Trophoblast cell (in vitro differentiated cells and primary cell): Measurements from ENCODE around the gene MUCL3.

ENCODE experiments used
- DNase-seq, 2 donors: peaks; one replicate each; pipeline ENCODE4 v3.0.0-alpha.2; 2016
- H2AFZ ChIP-seq: 2 replicates; pipeline ENCODE4 v1.6.1; 2013; ENCODE audit warnings: low read length, moderate library complexity, mild to moderate bottlenecking; ENCODE audit not compliant: insufficient read depth, poor library complexity
- H2AK5ac ChIP-seq: 2 replicates; pipeline ENCODE4 v1.6.1; 2013; ENCODE audit warnings: mild to moderate bottlenecking, low read length
- H2BK120ac ChIP-seq: 2 replicates; pipeline ENCODE4 v1.6.1; 2013; ENCODE audit warnings: low read length, mild to moderate bottlenecking, moderate library complexity; ENCODE audit not compliant: insufficient read depth, poor library complexity
- H2BK12ac ChIP-seq: 2 replicates; pipeline ENCODE4 v1.6.1; 2013; ENCODE audit warnings: mild to moderate bottlenecking, low read length, moderate library complexity
- H2BK5ac ChIP-seq: 2 replicates; pipeline ENCODE4 v1.6.1; 2013; ENCODE audit warnings: low read length, low read depth, moderate library complexity, mild to moderate bottlenecking; ENCODE audit not compliant: poor library complexity
- H3K14ac ChIP-seq: 2 replicates; pipeline ENCODE4 v1.6.1; 2013; ENCODE audit warnings: mild to moderate bottlenecking, low read length
- H3K18ac ChIP-seq: 2 replicates; pipeline ENCODE4 v1.6.1; 2013; ENCODE audit warnings: mild to moderate bottlenecking, low read length
- H3K23ac ChIP-seq: 2 replicates; pipeline ENCODE4 v1.6.1; 2013; ENCODE audit warnings: low read length
- H3K27ac ChIP-seq: 2 replicates; pipeline ENCODE4 v1.5.1; 2013; ENCODE audit warnings: low read depth, mild to moderate bottlenecking, inconsistent platforms, low read length, moderate library complexity
- H3K27me3 ChIP-seq: 2 replicates; pipeline ENCODE4 v1.6.1; 2013; ENCODE audit warnings: inconsistent platforms, mild to moderate bottlenecking, low read length, moderate library complexity; ENCODE audit not compliant: insufficient read depth
- H3K36me3 ChIP-seq, 2 experiments: 1 replicate in 1 of 2; 2 replicates in 1 of 2; pipeline ENCODE4 v1.6.1; 2013; ENCODE audit warnings: low read length in 2 of 2, mild to moderate bottlenecking in 2 of 2, moderate library complexity in 1 of 2; ENCODE audit not compliant: insufficient read depth in 2 of 2, control insufficient read depth in 1 of 2
- H3K4ac ChIP-seq: 2 replicates; pipeline ENCODE4 v1.6.1; 2013; ENCODE audit warnings: low read depth, mild to moderate bottlenecking, low read length, moderate library complexity
- H3K4me1 ChIP-seq, 2 experiments: 1 replicate in 1 of 2; 2 replicates in 1 of 2; pipeline ENCODE4 v1.6.1; 2013; ENCODE audit warnings: low read length in 2 of 2, mild to moderate bottlenecking in 2 of 2, moderate library complexity in 1 of 2; ENCODE audit not compliant: insufficient read depth in 2 of 2, control insufficient read depth in 1 of 2
- H3K4me2 ChIP-seq: 2 replicates; pipeline ENCODE4 v1.6.1; 2013; ENCODE audit warnings: inconsistent platforms, mild to moderate bottlenecking, low read length, moderate library complexity
- H3K4me3 ChIP-seq: 2 replicates; pipeline ENCODE4 v1.5.1; 2013; ENCODE audit warnings: mild to moderate bottlenecking, low read depth, low read length, inconsistent platforms
- H3K79me1 ChIP-seq: one replicate; pipeline ENCODE4 v1.6.1; 2013; ENCODE audit warnings: low read length
- H3K79me2 ChIP-seq: 2 replicates; pipeline ENCODE4 v1.6.1; 2013; ENCODE audit warnings: low read length, mild to moderate bottlenecking; ENCODE audit not compliant: control insufficient read depth, insufficient read depth, poor library complexity
- H3K9ac ChIP-seq: 2 replicates; pipeline ENCODE4 v1.6.1; 2013; ENCODE audit warnings: mild to moderate bottlenecking, low read length
- H3K9me3 ChIP-seq: 2 replicates; pipeline ENCODE4 v1.6.1; 2013; ENCODE audit warnings: low read depth, mild to moderate bottlenecking, control low read depth, inconsistent platforms, low read length; ENCODE audit not compliant: insufficient read depth
- H4K12ac ChIP-seq: 2 replicates; pipeline ENCODE4 v1.6.1; 2013; ENCODE audit warnings: low read depth, mild to moderate bottlenecking, low read length, moderate library complexity
- H4K8ac ChIP-seq: 2 replicates; pipeline ENCODE4 v1.6.1; 2013; ENCODE audit warnings: low read depth, mild to moderate bottlenecking, low read length, moderate library complexity
- H4K91ac ChIP-seq: one replicate; pipeline ENCODE4 v1.6.1; 2013; ENCODE audit warnings: low read depth, mild to moderate bottlenecking, low read length, moderate library complexity
- WGBS: extraction: QIAGEN DNeasy Blood & Tissue Kit; methylation state at CpG from one replicate; pipeline ENCODE4 v1.1.7; 2013; ENCODE audit warnings: missing lambda C conversion rate; ENCODE audit not compliant: insufficient read length, insufficient coverage; ENCODE audit errors: extremely low coverage; 5-methylcytosine and 5-hydroxymethylcytosine counted together

MUCL3 gene

GRCh38 chr6:30962716-30963115 is 21.9 kb downstream of the MUCL3 start:
- Histone ChIP-seq H3K4ac (no peak overlapping the region), H3K18ac (no peak overlapping the region), H2AK5ac (no peak overlapping the region), H3K4me3 (no peak overlapping the region), H3K79me1 (no peaks in the 10 kb centered on the region), H2BK12ac (no peak overlapping the region), H3K23ac (no peak overlapping the region), H3K27ac (no peak overlapping the region), H4K91ac (no peak overlapping the region), H3K27me3 (no peaks in the 10 kb centered on the region), H4K8ac (no peak overlapping the region), H3K36me3 (no peaks in the 10 kb centered on the region), H2BK120ac (no peak overlapping the region), H2BK5ac (no peak overlapping the region), H3K9ac (no peak overlapping the region), H3K4me2 (no peak overlapping the region), H3K9me3 (peaks cover 5% of the 10 kb centered on the region), H4K12ac (no peak overlapping the region), H2AFZ (no peak overlapping the region), H3K4me1 (peaks cover 0 to 3% of the 10 kb centered on the region in 2 experiments), H3K14ac (no peak overlapping the region), H3K79me2 (no peaks in the 10 kb centered on the region)
- no peak for DNase-seq

- Histone ChIP-seq H3K79me2 (no peaks in the 10 kb centered on the region), H2AFZ (no peak overlapping the region), H2BK12ac (no peak overlapping the region), H3K23ac (no peak overlapping the region), H3K18ac (no peak overlapping the region), H2AK5ac (no peak overlapping the region), H3K36me3 (no peaks in the 10 kb centered on the region), H3K27ac (no peak overlapping the region), H2BK120ac (no peak overlapping the region), H3K9ac (no peak overlapping the region), H3K9me3 (peaks cover 5% of the 10 kb centered on the region), H4K12ac (no peak overlapping the region), H4K8ac (no peak overlapping the region), H3K4me1 (no peaks in the 10 kb centered on the region), H4K91ac (no peak overlapping the region), H3K27me3 (no peaks in the 10 kb centered on the region), H3K79me1 (no peaks in the 10 kb centered on the region), H3K4me2 (no peak overlapping the region), H3K14ac (no peak overlapping the region), H3K4ac (no peak overlapping the region), H2BK5ac (no peak overlapping the region), H3K4me3 (no peak overlapping the region)
- DNase-seq = no peak
- WGBS = no CpG with 5 or more reads among the region's 6 CpGs
Observed at GRCh38 chr6:30963641-30964040, 22.9 kb downstream of the MUCL3 start.

GRCh38 chr6:30964075-30964474 is 23.3 kb downstream of the MUCL3 start:
- Histone ChIP-seq H3K23ac (no peak overlapping the region), H3K79me2 (no peaks in the 10 kb centered on the region), H2BK120ac (no peak overlapping the region), H3K36me3 (no peaks in the 10 kb centered on the region), H3K18ac (no peak overlapping the region), H3K14ac (no peak overlapping the region), H4K91ac (no peak overlapping the region), H3K79me1 (no peaks in the 10 kb centered on the region), H2AFZ (no peak overlapping the region), H2BK5ac (no peak overlapping the region), H4K8ac (no peak overlapping the region), H3K27me3 (no peaks in the 10 kb centered on the region), H3K4me3 (no peak overlapping the region), H3K4ac (no peak overlapping the region), H3K9ac (no peak overlapping the region), H3K9me3 (peaks cover 5% of the 10 kb centered on the region), H2AK5ac (no peak overlapping the region), H3K4me2 (no peak overlapping the region), H3K4me1 (no peaks in the 10 kb centered on the region), H2BK12ac (no peak overlapping the region), H3K27ac (no peak overlapping the region), H4K12ac (no peak overlapping the region)
- DNase-seq = no peak
- WGBS = no CpG with 5 or more reads among the region's 4 CpGs

- Histone ChIP-seq H4K8ac (no peak overlapping the region), H2BK5ac (no peak overlapping the region), H3K36me3 (no peaks in the 10 kb centered on the region), H3K14ac (no peak overlapping the region), H3K4me3 (no peak overlapping the region), H3K79me2 (no peaks in the 10 kb centered on the region), H4K12ac (no peak overlapping the region), H3K9ac (no peak overlapping the region), H3K4me2 (no peak overlapping the region), H3K23ac (no peak overlapping the region), H3K4me1 (no peaks in the 10 kb centered on the region), H3K79me1 (no peaks in the 10 kb centered on the region), H3K27ac (no peak overlapping the region), H3K18ac (no peak overlapping the region), H3K9me3 (peaks cover 5% of the 10 kb centered on the region), H2BK12ac (no peak overlapping the region), H2BK120ac (no peak overlapping the region), H3K4ac (no peak overlapping the region), H4K91ac (no peak overlapping the region), H3K27me3 (no peaks in the 10 kb centered on the region), H2AK5ac (no peak overlapping the region), H2AFZ (no peak overlapping the region)
- no peak for DNase-seq
- WGBS = no CpG with 5 or more reads among the region's 5 CpGs
Observed at GRCh38 chr6:30965140-30965601, 24.4 kb downstream of the MUCL3 start.
